Measurements from ENCODE around the gene PTGR2.

- TF ChIP-seq EZH2 (optimal IDR thresholded peaks at IDR 0.05; ENCODE audit: low read depth, low read length) (no peak), EZH2phosphoT487 (IDR thresholded peaks at IDR 0.05; ENCODE audit: low read length) (no peak)
- TF ChIP-seq, protein P1, sequence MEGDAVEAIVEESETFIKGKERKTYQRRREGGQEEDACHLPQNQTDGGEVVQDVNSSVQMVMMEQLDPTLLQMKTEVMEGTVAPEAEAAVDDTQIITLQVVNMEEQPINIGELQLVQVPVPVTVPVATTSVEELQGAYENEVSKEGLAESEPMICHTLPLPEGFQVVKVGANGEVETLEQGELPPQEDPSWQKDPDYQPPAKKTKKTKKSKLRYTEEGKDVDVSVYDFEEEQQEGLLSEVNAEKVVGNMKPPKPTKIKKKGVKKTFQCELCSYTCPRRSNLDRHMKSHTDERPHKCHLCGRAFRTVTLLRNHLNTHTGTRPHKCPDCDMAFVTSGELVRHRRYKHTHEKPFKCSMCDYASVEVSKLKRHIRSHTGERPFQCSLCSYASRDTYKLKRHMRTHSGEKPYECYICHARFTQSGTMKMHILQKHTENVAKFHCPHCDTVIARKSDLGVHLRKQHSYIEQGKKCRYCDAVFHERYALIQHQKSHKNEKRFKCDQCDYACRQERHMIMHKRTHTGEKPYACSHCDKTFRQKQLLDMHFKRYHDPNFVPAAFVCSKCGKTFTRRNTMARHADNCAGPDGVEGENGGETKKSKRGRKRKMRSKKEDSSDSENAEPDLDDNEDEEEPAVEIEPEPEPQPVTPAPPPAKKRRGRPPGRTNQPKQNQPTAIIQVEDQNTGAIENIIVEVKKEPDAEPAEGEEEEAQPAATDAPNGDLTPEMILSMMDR (IDR thresholded peaks at IDR 0.05; ENCODE audit: low read length): no peak
These were observed 27.1 kb upstream of the PTGR2 start for GRCh38 chr14:73824536-73824935.
